SU-DHL-6 (cell line): ENCODE measurements around the gene TMEM171.

Experiments used
- EZH2phosphoT487 ChIP-seq: fragments of 200-600 bp; sonication (generic), shearing (Covaris generic); conservative IDR thresholded peaks from 2 replicates; pipeline ENCODE4 v1.6.1; 2018; ENCODE audit warnings: mild to moderate bottlenecking, antibody characterized with exemption, low read length, moderate library complexity, mixed read lengths
- TF ChIP-seq, protein P1 (sequence below): fragments of 200-600 bp; sonication (generic); IDR thresholded peaks from one replicate; pipeline ENCODE4 v1.5.1; 2017; ENCODE audit warnings: antibody characterized with exemption, mild to moderate bottlenecking, low read length, moderate library complexity; ENCODE audit not compliant: insufficient read depth, poor library complexity, severe bottlenecking

DNA sequence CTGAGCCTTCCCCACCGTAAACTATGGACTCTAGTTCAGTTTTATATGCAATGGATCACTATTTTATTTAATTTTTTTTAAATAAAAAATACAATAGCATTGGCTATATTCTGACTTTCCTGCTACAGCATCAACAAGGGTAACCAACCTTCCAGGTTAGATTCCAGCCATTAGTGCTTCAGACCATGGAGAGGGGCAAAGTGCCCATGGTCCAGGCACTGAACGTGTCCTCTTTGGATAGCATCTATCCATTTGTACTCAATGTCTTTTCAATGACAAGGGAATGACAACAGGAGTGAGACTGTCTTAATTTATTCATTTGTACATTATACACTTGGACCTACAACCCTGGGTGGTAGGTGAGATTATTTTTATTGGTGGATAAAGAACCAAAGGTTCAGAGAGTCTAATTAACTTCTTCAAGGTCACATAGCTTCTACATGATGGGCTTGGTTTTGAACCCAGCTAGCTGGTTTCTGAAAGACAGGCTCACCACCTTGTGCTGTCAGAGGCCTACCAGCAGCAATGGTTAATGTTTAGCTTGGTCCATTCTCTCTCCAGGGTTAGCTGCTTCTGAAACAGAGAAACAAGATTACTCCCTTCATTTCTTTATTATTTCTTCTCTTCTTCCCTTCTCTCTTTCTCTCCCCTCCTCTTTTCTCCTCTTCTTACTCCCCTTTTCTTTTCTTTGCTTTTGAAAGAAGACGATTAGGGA, 11.5 kb downstream of the TMEM171 start:
- TF ChIP-seq, protein P1, sequence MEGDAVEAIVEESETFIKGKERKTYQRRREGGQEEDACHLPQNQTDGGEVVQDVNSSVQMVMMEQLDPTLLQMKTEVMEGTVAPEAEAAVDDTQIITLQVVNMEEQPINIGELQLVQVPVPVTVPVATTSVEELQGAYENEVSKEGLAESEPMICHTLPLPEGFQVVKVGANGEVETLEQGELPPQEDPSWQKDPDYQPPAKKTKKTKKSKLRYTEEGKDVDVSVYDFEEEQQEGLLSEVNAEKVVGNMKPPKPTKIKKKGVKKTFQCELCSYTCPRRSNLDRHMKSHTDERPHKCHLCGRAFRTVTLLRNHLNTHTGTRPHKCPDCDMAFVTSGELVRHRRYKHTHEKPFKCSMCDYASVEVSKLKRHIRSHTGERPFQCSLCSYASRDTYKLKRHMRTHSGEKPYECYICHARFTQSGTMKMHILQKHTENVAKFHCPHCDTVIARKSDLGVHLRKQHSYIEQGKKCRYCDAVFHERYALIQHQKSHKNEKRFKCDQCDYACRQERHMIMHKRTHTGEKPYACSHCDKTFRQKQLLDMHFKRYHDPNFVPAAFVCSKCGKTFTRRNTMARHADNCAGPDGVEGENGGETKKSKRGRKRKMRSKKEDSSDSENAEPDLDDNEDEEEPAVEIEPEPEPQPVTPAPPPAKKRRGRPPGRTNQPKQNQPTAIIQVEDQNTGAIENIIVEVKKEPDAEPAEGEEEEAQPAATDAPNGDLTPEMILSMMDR = no peak
- TF ChIP-seq EZH2phosphoT487 = no peak
